NCI-H2107 treated with DMSO at 0.1 percent for 48 hours (cell line): ENCODE data around the gene PCDHB9.
"Not testable (repeated sequence)": the region's sequence is repeated elsewhere in the genome, so short reads cannot be mapped to it uniquely, and the experiment has no call there.

Experiments
- DNase-seq: peaks from one replicate; lab custom pipeline; 2025; ENCODE audit not compliant: unreplicated experiment; lab: John Stamatoyannopoulos, UW

Gene PCDHB9

DNA sequence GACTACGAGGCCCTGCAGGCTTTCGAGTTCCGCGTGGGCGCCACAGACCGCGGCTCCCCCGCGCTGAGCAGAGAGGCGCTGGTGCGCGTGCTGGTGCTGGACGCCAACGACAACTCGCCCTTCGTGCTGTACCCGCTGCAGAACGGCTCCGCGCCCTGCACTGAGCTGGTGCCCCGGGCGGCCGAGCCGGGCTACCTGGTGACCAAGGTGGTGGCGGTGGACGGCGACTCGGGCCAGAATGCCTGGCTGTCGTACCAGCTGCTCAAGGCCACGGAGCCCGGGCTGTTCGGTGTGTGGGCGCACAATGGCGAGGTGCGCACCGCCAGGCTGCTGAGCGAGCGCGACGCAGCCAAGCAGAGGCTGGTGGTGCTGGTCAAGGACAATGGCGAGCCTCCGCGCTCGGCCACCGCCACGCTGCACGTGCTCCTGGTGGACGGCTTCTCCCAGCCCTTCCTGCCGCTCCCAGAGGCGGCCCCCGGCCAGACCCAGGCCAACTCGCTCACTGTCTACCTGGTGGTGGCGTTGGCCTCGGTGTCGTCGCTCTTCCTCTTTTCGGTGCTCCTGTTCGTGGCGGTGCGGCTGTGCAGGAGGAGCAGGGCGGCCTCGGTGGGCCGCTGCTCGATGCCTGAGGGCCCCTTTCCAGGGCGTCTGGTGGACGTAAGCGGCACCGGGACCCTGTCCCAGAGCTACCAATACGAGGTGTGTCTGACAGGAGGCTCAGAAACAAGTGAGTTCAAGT is 2.7 kb upstream of the PCDHB9 start:
- DNase-seq = not testable (repeated sequence)

DNA sequence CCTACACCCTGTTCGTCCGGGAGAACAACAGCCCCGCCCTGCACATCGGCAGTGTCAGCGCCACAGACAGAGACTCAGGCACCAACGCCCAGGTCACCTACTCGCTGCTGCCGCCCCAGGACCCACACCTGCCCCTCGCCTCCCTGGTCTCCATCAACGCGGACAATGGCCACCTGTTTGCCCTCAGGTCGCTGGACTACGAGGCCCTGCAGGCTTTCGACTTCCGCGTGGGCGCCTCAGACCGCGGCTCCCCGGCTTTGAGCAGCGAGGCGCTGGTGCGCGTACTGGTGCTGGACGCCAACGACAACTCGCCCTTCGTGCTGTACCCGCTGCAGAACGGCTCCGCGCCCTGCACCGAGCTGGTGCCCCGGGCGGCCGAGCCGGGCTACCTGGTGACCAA is 1.7 kb downstream of the PCDHB9 start:
- DNase-seq = not testable (repeated sequence)

DNA sequence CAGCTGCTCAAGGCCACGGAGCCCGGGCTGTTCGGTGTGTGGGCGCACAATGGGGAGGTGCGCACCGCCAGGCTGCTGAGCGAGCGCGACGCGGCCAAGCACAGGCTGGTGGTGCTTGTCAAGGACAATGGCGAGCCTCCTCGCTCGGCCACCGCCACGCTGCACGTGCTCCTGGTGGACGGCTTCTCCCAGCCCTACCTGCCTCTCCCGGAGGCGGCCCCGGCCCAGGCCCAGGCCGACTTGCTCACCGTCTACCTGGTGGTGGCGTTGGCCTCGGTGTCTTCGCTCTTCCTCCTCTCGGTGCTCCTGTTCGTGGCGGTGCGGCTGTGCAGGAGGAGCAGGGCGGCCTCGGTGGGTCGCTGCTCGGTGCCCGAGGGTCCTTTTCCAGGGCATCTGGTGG is 2.2 kb downstream of the PCDHB9 start:
- DNase-seq = not testable (repeated sequence)

DNA sequence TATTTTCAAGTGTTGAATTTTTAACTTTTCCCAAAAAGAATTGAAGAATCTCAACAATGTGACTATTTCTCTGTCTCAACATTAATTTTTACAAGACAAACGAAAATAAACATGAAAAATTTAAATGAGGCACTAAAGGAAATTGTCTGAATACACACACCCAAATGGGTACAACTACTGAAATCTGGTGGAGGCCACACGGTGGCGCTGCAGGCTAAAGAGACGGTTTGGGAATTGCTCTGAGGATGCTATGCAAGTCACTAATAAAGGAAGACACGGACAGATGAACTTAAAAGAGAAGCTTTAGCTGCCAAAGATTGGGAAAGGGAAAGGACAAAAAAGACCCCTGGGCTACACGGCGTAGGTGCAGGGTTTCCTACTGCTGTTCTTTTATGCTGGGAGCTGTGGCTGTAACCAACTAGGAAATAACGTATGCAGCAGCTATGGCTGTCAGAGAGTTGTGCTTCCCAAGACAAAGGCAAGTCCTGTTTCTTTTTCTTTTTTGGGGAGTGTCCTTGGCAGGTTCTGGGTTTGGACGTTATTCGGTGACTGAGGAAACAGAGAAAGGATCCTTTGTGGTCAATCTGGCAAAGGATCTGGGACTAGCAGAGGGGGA is 5.3 kb downstream of the PCDHB9 start, which contains the start of gene PCDHB10:
Gene PCDHB10 (plus strand): TSS at position 244 of the 616 bp plus-strand sequence. CDS start 200 bp downstream, at position 444.
- DNase-seq = no peak

DNA sequence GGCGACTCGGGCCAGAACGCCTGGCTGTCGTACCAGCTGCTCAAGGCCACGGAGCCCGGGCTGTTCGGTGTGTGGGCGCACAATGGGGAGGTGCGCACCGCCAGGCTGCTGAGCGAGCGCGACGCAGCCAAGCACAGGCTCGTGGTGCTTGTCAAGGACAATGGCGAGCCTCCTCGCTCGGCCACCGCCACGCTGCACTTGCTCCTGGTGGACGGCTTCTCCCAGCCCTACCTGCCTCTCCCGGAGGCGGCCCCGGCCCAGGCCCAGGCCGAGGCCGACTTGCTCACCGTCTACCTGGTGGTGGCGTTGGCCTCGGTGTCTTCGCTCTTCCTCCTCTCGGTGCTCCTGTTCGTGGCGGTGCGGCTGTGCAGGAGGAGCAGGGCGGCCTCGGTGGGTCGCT is 7.4 kb downstream of the PCDHB9 start:
- DNase-seq = not testable (repeated sequence)

DNA sequence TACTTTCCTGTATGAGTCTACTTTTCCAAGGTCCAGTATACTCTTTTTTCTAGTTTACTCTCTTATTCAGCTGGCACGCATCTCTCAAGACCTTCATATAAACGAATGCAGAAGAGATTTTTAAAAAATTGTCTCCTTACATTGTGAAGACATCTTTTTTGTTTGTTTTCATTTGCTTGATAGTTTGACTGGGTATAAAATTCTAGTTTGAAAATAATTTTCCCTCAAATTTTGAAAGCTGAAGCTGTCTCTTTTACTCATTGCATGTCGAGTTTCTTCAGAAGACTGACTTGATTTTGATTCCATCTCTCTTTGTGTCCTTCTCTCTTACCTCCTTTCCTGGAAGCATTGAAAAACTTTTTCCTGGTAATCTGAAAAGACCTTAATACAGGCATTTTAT is 9.4 kb downstream of the PCDHB9 start:
- DNase-seq = no peak

DNA sequence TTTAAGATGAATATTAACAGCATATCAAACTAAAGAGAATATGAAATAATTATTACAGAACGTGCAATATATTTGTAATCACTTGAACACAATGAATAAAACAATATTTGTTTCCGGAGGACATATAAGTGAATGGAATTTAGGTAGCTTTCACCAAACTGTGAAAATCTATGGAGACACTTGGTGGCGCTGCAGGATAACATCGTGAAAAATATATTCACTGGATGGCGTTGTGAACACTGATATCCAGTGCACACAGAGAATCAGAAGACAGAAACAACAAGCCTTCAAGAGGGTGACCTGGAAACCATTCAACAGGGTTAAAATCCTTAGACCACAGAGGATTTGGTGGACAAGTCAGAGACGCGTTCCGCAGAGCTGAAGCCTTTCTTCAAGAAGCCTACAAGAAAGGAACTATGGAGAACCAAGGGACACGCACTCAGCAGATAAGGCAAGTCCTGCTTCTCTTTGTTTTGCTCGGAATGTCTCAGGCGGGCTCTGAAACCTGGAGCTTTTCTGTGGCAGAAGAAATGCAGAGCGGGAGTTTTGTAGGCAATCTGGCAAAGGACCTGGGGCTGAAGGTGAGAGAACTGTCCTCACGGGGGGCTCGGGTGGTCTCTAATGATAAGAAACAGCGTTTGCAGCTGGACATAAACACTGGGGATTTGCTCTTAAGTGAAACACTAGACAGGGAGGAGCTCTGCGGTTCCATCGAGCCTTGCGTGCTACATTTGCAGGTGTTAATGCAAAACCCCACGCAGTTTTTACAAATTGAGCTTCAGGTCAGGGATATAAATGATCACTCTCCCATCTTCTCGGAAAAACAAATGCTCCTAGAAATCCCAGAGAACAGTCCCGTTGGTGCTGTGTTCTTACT is 12.6 kb downstream of the PCDHB9 start, which contains the start of gene PCDHB11:
Gene PCDHB11 (plus strand): TSS at position 269 of the 877 bp plus-strand sequence. CDS start 148 bp downstream, at position 417.
- no peak for DNase-seq

DNA sequence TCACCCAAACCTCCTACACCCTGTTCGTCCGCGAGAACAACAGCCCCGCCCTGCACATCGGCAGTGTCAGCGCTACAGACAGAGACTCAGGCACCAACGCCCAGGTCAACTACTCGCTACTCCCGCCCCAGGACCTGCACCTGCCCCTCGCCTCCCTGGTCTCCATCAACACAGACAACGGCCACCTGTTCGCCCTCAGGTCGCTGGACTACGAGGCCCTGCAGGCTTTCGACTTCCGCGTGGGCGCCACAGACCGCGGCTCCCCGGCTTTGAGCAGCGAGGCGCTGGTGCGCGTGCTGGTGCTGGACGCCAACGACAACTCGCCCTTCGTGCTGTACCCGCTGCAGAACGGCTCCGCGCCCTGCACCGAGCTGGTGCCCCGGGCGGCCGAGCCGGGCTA is 14.2 kb downstream of the PCDHB9 start:
- DNase-seq = not testable (repeated sequence)

DNA sequence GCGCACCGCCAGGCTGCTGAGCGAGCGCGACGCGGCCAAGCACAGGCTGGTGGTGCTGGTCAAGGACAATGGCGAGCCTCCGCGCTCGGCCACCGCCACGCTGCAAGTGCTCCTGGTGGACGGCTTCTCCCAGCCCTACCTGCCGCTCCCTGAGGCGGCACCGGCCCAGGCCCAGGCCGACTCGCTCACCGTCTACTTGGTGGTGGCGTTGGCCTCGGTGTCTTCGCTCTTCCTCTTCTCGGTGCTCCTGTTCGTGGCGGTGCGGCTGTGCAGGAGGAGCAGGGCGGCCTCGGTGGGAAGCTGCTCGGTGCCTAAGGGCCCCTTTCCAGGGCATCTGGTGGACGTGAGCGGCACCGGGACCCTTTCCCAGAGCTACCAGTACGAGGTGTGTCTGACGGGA is 14.7 kb downstream of the PCDHB9 start:
- not testable (repeated sequence) for DNase-seq

DNA sequence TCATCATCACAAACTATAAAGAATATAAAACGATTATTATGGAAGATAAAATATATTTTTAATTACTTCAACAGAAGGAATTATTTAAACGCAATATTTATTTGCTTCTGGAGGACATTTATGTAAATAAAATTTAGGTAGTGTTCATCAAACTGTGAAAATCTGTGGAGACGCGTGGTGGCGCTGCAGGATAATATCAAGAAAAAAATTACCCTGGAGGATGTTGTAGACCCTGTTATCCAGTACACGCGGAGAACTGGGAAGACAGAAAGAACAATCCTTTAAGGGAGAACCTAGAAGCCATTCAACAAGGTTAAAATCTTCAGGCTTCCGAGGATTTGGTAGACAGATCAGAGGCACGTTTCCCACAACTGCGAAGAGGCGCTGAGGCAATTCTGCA is 21.5 kb downstream of the PCDHB9 start, which contains the start of gene PCDHB12:
Gene PCDHB12 (plus strand): TSS at position 242 of the 400 bp plus-strand sequence. CDS start 189 bp downstream, outside the sequence.
- DNase-seq = no peak

DNA sequence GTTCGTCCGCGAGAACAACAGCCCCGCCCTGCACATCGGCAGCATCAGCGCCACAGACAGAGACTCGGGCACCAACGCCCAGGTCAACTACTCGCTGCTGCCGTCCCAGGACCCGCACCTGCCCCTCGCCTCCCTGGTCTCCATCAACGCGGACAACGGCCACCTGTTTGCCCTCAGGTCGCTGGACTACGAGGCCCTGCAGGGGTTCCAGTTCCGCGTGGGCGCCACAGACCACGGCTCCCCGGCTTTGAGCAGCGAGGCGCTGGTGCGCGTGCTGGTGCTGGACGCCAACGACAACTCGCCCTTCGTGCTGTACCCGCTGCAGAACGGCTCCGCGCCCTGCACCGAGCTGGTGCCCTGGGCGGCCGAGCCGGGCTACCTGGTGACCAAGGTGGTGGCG is 23.3 kb downstream of the PCDHB9 start:
- DNase-seq = not testable (repeated sequence)

DNA sequence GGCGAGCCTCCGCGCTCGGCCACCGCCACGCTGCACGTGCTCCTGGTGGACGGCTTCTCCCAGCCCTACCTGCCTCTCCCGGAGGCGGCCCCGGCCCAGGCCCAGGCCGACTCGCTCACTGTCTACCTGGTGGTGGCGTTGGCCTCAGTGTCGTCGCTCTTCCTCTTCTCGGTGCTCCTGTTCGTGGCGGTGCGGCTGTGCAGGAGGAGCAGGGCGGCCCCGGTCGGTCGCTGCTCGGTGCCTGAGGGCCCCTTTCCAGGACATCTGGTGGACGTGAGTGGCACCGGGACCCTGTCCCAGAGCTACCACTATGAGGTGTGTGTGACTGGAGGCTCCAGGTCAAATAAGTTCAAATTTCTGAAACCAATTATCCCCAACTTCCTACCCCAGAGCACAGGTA is 23.9 kb downstream of the PCDHB9 start:
- DNase-seq = not testable (repeated sequence)

DNA sequence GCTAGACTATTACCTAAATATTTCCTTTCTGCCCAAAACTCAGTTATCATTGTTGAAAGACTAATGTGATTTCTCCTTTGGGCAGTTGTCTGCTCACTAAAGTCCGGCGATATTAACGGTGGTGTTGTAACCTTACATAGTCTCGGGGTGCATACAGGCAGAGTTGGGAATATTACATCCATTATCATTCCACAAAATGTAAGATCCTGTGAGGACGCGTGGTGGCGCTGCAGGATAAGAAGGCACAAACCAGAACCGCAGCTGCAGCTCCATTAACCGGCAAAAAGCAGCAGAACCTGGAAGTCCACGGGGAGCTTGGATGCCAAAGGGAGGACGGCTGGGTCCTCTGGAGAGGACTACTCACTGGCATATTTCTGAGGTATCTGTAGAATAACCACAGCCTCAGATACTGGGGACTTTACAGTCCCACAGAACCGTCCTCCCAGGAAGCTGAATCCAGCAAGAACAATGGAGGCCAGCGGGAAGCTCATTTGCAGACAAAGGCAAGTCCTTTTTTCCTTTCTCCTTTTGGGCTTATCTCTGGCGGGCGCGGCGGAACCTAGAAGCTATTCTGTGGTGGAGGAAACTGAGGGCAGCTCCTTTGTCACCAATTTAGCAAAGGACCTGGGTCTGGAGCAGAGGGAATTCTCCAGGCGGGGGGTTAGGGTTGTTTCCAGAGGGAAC is 26.8 kb downstream of the PCDHB9 start, which contains the start of gene PCDHB13:
Gene PCDHB13 (plus strand): TSS at position 264 of the 684 bp plus-strand sequence. CDS start 205 bp downstream, at position 469.
- not testable (repeated sequence) for DNase-seq

DNA sequence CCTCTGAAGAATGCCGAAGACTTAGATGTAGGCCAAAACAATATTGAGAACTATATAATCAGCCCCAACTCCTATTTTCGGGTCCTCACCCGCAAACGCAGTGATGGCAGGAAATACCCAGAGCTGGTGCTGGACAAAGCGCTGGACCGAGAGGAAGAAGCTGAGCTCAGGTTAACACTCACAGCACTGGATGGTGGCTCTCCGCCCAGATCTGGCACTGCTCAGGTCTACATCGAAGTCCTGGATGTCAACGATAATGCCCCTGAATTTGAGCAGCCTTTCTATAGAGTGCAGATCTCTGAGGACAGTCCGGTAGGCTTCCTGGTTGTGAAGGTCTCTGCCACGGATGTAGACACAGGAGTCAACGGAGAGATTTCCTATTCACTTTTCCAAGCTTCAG is 27.6 kb downstream of the PCDHB9 start:
- not testable (repeated sequence) for DNase-seq

DNA sequence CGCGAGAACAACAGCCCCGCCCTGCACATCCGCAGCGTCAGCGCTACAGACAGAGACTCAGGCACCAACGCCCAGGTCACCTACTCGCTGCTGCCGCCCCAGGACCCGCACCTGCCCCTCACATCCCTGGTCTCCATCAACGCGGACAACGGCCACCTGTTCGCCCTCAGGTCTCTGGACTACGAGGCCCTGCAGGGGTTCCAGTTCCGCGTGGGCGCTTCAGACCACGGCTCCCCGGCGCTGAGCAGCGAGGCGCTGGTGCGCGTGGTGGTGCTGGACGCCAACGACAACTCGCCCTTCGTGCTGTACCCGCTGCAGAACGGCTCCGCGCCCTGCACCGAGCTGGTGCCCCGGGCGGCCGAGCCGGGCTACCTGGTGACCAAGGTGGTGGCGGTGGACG is 28.5 kb downstream of the PCDHB9 start:
- DNase-seq = not testable (repeated sequence)

DNA sequence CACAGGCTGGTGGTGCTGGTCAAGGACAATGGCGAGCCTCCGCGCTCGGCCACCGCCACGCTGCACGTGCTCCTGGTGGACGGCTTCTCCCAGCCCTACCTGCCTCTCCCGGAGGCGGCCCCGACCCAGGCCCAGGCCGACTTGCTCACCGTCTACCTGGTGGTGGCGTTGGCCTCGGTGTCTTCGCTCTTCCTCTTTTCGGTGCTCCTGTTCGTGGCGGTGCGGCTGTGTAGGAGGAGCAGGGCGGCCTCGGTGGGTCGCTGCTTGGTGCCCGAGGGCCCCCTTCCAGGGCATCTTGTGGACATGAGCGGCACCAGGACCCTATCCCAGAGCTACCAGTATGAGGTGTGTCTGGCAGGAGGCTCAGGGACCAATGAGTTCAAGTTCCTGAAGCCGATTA is 29.1 kb downstream of the PCDHB9 start:
- DNase-seq = not testable (repeated sequence)

DNA sequence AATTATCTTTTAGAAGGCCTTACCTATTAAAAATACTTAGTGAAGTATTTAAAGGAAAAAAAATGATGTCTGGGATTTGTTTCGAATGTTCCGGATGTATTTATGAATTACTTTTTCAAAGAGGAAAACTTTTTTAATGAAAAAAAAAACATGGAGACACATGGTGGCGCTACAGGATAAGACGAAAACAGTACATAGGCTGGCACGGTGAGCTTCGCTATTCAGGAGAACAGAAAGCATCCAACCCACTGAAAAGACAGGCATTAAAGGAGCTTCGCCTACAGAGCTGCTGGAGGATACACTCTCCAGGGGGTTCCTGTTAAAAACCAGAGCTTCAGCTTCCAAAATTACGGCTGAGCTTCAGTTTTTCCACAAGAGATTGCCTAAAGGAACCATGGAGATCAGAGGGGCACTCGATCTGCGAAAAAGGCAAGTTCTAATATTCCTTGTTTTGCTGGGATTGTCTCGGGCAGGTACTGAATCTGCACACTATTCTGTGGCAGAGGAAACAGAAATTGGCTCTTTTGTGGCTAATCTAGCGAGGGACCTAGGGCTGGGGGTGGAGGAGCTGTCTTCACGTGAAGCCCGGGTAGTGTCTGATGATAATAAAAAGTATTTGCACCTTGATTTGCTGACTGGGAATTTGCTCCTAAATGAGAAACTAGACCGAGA is 36.3 kb downstream of the PCDHB9 start, which contains the start of gene PCDHB14:
Gene PCDHB14 (plus strand): TSS at position 232 of the 672 bp plus-strand sequence. CDS start 163 bp downstream, at position 395.
- peak; percentile 1 for DNase-seq

DNA sequence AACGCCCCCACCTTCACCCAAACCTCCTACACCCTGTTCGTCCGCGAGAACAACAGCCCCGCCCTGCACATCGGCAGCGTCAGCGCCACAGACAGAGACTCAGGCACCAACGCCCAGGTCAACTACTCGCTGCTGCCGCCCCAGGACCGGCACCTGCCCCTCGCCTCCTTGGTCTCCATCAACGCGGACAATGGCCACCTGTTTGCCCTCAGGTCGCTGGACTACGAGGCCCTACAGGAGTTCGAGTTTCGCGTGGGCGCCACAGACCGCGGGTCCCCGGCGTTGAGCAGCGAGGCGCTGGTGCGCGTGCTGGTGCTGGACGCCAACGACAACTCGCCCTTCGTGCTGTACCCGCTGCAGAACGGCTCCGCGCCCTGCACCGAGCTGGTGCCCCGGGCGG is 37.9 kb downstream of the PCDHB9 start:
- DNase-seq = not testable (repeated sequence)

DNA sequence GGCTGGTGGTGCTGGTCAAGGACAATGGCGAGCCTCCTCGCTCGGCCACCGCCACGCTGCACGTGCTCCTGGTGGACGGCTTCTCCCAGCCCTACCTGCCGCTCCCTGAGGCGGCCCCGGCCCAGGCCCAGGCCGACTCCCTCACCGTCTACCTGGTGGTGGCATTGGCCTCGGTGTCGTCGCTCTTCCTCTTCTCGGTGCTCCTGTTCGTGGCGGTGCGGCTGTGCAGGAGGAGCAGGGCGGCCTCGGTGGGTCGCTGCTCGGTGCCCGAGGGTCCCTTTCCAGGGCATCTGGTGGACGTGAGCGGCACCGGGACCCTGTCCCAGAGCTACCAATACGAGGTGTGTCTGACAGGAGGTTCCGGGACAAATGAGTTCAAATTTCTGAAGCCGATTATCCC is 38.5 kb downstream of the PCDHB9 start:
- DNase-seq = not testable (repeated sequence)
